ENCODE measurements around the gene CEMIP.

Gene CEMIP

GRCh38 chr15:80841541-80841940, 62.4 kb downstream of the CEMIP start:
- no peaks in the 10 kb centered on the region for H3K4me1 ChIP-seq (ENCODE audit: insufficient read depth, low read length, poor library complexity, severe bottlenecking)
- H3K4me2 ChIP-seq (ENCODE audit: low read depth, low read length, poor library complexity, severe bottlenecking) = no peak overlapping the region
- no peaks in the 10 kb centered on the region for H3K36me3 ChIP-seq (ENCODE audit: insufficient read depth, low read length)
- no peaks in the 10 kb centered on the region for H3F3A ChIP-seq (ENCODE audit: low read depth)
- no peak overlapping the region for H3K4me3 ChIP-seq (ENCODE audit: low read length, poor library complexity, severe bottlenecking)
- TF ChIP-seq EZH2phosphoT487 (IDR thresholded peaks at IDR 0.05; ENCODE audit: borderline replicate concordance) = no peak
- TF ChIP-seq, protein P1, sequence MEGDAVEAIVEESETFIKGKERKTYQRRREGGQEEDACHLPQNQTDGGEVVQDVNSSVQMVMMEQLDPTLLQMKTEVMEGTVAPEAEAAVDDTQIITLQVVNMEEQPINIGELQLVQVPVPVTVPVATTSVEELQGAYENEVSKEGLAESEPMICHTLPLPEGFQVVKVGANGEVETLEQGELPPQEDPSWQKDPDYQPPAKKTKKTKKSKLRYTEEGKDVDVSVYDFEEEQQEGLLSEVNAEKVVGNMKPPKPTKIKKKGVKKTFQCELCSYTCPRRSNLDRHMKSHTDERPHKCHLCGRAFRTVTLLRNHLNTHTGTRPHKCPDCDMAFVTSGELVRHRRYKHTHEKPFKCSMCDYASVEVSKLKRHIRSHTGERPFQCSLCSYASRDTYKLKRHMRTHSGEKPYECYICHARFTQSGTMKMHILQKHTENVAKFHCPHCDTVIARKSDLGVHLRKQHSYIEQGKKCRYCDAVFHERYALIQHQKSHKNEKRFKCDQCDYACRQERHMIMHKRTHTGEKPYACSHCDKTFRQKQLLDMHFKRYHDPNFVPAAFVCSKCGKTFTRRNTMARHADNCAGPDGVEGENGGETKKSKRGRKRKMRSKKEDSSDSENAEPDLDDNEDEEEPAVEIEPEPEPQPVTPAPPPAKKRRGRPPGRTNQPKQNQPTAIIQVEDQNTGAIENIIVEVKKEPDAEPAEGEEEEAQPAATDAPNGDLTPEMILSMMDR (conservative IDR thresholded peaks at IDR 0.05; ENCODE audit: low read length) = no peak
- no peaks in the 10 kb centered on the region for H3K9me2 ChIP-seq (replicated peaks; ENCODE audit: low read depth, low read length)
- no peaks in the 10 kb centered on the region for H4K20me1 ChIP-seq (ENCODE audit: insufficient read depth, low read length, poor library complexity, severe bottlenecking)
- no peak overlapping the region for H3K9ac ChIP-seq (ENCODE audit: low read depth, low read length, poor library complexity, severe bottlenecking)
- no peaks in the 10 kb centered on the region for H3K9me3 ChIP-seq (ENCODE audit: insufficient read depth, low read depth, low read length)
- H3K27me3 ChIP-seq (ENCODE audit: insufficient read depth, low read length, poor library complexity, severe bottlenecking) = no peaks in the 10 kb centered on the region
- no peaks in the 10 kb centered on the region for H3K79me2 ChIP-seq (ENCODE audit: insufficient read depth, low read length)
- no peak overlapping the region for H2AFZ ChIP-seq (ENCODE audit: low read length)

DNA sequence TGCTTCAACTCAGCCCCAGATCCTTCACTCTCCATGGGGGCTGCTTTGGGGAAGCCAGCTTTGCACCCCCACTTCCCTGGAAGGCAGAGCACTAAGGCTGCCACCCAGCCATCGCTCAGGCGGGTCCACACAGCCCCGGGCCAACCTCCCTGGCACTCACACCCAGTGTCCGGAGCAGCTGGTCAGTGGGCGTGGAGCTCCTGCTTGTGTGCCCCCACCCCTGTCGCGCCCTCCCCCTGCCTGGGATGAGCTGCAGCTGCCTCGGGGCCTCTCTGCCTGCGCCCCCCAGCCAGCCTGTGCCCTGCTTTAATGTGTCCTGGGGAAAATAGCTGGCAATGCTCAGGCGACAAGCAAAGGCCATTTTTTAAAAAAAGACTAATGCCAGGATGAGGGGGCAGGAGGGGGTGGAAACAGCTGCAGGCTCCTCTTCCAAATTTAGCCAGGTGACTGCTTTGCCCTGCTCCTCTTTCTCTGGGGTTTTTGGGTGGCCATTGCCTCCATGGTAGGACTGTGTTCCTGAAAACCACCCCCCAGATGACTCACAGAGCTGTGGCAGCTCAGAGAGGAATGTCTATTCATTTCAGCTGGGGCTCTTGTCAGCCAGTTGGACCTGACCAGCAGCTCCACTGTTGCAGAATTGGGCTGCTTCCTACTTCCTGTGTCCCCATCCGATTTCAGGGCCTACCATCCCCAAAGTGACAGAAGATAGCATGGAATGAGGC, 65.0 kb downstream of the CEMIP start:
- Histone ChIP-seq H3K9ac (ENCODE audit: low read depth, low read length, poor library complexity, severe bottlenecking) (no peak overlapping the region), H3K4me1 (ENCODE audit: insufficient read depth, low read length, poor library complexity, severe bottlenecking) (no peaks in the 10 kb centered on the region), H2AFZ (ENCODE audit: low read length) (no peak overlapping the region), H3K4me2 (ENCODE audit: low read depth, low read length, poor library complexity, severe bottlenecking) (no peak overlapping the region), H3K9me2 (replicated peaks; ENCODE audit: low read depth, low read length) (no peaks in the 10 kb centered on the region), H3K79me2 (ENCODE audit: insufficient read depth, low read length) (no peaks in the 10 kb centered on the region), H3K9me3 (ENCODE audit: insufficient read depth, low read depth, low read length) (no peaks in the 10 kb centered on the region), H3K36me3 (ENCODE audit: insufficient read depth, low read length) (no peaks in the 10 kb centered on the region), H3K27me3 (ENCODE audit: insufficient read depth, low read length, poor library complexity, severe bottlenecking) (no peaks in the 10 kb centered on the region), H4K20me1 (ENCODE audit: insufficient read depth, low read length, poor library complexity, severe bottlenecking) (no peaks in the 10 kb centered on the region), H3K4me3 (ENCODE audit: low read length, poor library complexity, severe bottlenecking) (no peak overlapping the region), H3F3A (ENCODE audit: low read depth) (no peaks in the 10 kb centered on the region)
- no peak for TF ChIP-seq EZH2phosphoT487 (IDR thresholded peaks at IDR 0.05; ENCODE audit: borderline replicate concordance)
- TF ChIP-seq, protein P1 (conservative IDR thresholded peaks at IDR 0.05; ENCODE audit: low read length) = no peak

GRCh38 chr15:80846031-80846815, 67.1 kb downstream of the CEMIP start:
- no peaks in the 10 kb centered on the region for H3K27me3 ChIP-seq (ENCODE audit: insufficient read depth, low read length, poor library complexity, severe bottlenecking)
- H3F3A ChIP-seq (ENCODE audit: low read depth) = no peaks in the 10 kb centered on the region
- H4K20me1 ChIP-seq (ENCODE audit: insufficient read depth, low read length, poor library complexity, severe bottlenecking) = no peaks in the 10 kb centered on the region
- H3K9me2 ChIP-seq (replicated peaks; ENCODE audit: low read depth, low read length) = no peaks in the 10 kb centered on the region
- no peaks in the 10 kb centered on the region for H3K4me1 ChIP-seq (ENCODE audit: insufficient read depth, low read length, poor library complexity, severe bottlenecking)
- H3K4me3 ChIP-seq (ENCODE audit: low read length, poor library complexity, severe bottlenecking) = no peak overlapping the region
- no peaks in the 10 kb centered on the region for H3K9me3 ChIP-seq (ENCODE audit: insufficient read depth, low read depth, low read length)
- H3K36me3 ChIP-seq (ENCODE audit: insufficient read depth, low read length) = no peaks in the 10 kb centered on the region
- no peak overlapping the region for H3K4me2 ChIP-seq (ENCODE audit: low read depth, low read length, poor library complexity, severe bottlenecking)
- no peak overlapping the region for H3K9ac ChIP-seq (ENCODE audit: low read depth, low read length, poor library complexity, severe bottlenecking)
- no peaks in the 10 kb centered on the region for H3K79me2 ChIP-seq (ENCODE audit: insufficient read depth, low read length)
- TF ChIP-seq, protein P1 (conservative IDR thresholded peaks at IDR 0.05; ENCODE audit: low read length) = no peak
- TF ChIP-seq EZH2phosphoT487 (IDR thresholded peaks at IDR 0.05; ENCODE audit: borderline replicate concordance) = no peak
- no peak overlapping the region for H2AFZ ChIP-seq (ENCODE audit: low read length)

Measured in Loucy (cell line).